Spleen (tissue), 7 donors: ENCODE measurements around the gene PSME3IP1.

Experiments
- CTCF ChIP-seq, 11 experiments: fragments of 200-600 bp in 7 of 11; fragments of 450-650 bp in 4 of 11; sonication (generic) in 4 of 11; IDR thresholded peaks in 8 of 11; conservative IDR thresholded peaks in 3 of 11; 1 replicate in 7 of 11; 2 replicates in 4 of 11; pipeline versions ENCODE4 v1.4.0 to v1.8.0; 2016 to 2021; ENCODE audit warnings: antibody characterized with exemption in 11 of 11, inconsistent platforms in 4 of 11, mild to moderate bottlenecking in 1 of 11
- POLR2A ChIP-seq, 3 donors: fragments of 450-650 bp; IDR thresholded peaks; one replicate each; pipeline ENCODE4 v1.5.1; 2017; ENCODE audit warnings: antibody characterized with exemption in 3 of 3, mild to moderate bottlenecking in 1 of 3
- POLR2AphosphoS5 ChIP-seq, 3 donors: sonication (generic); formaldehyde crosslinking; IDR thresholded peaks; one replicate each; pipeline ENCODE4 v1.5.1; 2017; ENCODE audit warnings: antibody characterized with exemption in 3 of 3
- donor health status: DM: no; HTN: no; CAD: no; lungs with moderate emphysema.
- donor health status: DM: no; HTN: no; CAD: no.
- donor health status: DM: no; HTN: no; CAD: no.

DNA sequence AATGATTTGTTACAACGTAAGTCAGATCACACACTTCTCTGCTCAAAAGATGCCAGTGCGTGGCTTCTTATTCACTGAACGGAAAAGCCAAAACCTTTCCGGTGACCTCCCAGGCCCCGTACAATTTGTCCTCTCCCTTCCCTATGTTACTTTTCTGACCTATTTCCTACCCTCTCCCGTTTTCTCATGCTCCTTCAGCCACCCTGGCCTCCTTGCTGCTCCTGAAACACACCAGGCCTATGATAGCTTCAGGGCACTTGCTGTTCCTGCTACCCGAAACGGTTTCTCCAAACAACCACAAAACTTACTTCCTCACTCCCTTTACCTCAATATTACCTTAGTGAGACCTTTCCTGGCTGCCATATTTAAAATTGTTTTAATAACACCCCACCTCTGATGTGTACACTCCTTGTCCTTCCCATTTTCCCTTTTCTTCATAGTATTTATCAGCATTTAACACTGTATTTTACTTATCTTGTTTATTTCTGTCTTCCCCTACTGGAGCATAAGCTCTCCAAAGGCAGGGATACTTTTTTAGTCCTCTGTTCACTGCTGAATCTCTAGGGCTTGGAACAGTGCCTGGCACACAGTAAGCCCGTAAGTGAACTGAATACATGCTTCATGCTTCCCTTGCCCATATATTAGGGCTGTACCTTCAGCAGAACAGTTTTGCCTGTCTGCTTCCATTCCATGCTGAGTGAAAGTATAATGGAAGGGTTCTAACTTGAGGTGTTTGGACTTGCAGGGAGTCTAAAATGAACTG, 48.3 kb upstream of the PSME3IP1 start:
- TF ChIP-seq CTCF (IDR thresholded peaks at IDR 0.05 in 8 of 11, conservative IDR thresholded peaks at IDR 0.05 in 3 of 11) (no peak), POLR2AphosphoS5 (IDR thresholded peaks at IDR 0.05) (no peak), POLR2A (IDR thresholded peaks at IDR 0.05) (no peak)
